ENCODE measurements around the gene OSBPL3. TPM values are rescaled to one million over a fixed set of nuclear protein-coding genes. Genes with fewer than 3 reads are reported as not detected.

Gene OSBPL3
- polyA plus RNA-seq, 1 of the 3 experiments (the other 2 are of a cell fraction), result 23.2 TPM

- TF ChIP-seq, protein P1, sequence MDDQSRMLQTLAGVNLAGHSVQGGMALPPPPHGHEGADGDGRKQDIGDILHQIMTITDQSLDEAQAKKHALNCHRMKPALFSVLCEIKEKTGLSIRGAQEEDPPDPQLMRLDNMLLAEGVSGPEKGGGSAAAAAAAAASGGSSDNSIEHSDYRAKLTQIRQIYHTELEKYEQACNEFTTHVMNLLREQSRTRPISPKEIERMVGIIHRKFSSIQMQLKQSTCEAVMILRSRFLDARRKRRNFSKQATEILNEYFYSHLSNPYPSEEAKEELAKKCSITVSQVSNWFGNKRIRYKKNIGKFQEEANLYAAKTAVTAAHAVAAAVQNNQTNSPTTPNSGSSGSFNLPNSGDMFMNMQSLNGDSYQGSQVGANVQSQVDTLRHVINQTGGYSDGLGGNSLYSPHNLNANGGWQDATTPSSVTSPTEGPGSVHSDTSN (IDR thresholded peaks at IDR 0.05), result peak; percentile 16; the same call in 1 of the 2 replicates
- TF ChIP-seq RCOR1 (IDR thresholded peaks at IDR 0.05; ENCODE audit: low read length) (no peak), MEF2A (IDR thresholded peaks at IDR 0.05; ENCODE audit: borderline replicate concordance, low read depth) (no peak), NFIC (IDR thresholded peaks at IDR 0.05; ENCODE audit: borderline replicate concordance) (no peak), REST (IDR thresholded peaks at IDR 0.05; ENCODE audit: low read depth, low read length) (peak; percentile 15; the same call in 1 of the 2 replicates), FOSL2 (IDR thresholded peaks at IDR 0.05; ENCODE audit: borderline replicate concordance, low read depth) (no peak), EZH2phosphoT487 (IDR thresholded peaks at IDR 0.05; ENCODE audit: borderline replicate concordance, low read depth) (no peak), GATA2 (CRISPR knock-in tag; IDR thresholded peaks at IDR 0.05) (no peak), JUND (IDR thresholded peaks at IDR 0.05) (no peak), ELF1 (IDR thresholded peaks at IDR 0.05) (0 out of 2 replicates have a peak, but pooled peaks have one; percentile 27), RFX5 (IDR thresholded peaks at IDR 0.05; ENCODE audit: low read length) (no peak), FOXJ3 (CRISPR knock-in tag; IDR thresholded peaks at IDR 0.05) (no peak), CHD2 (IDR thresholded peaks at IDR 0.05; ENCODE audit: low read length, partially characterized antibody) (no peak), EP300 (IDR thresholded peaks at IDR 0.05; ENCODE audit: borderline replicate concordance in 1 of 2, low read depth in 1 of 2, low read length in 1 of 2) (peak in 1 of 2 experiments; percentile 8; a peak in 2 of 4 replicates), TCF12 (IDR thresholded peaks at IDR 0.05) (no peak), MXI1 (IDR thresholded peaks at IDR 0.05; ENCODE audit: low read depth, low read length) (0 out of 2 replicates have a peak, but pooled peaks have one; percentile 65), RXRA (IDR thresholded peaks at IDR 0.05; ENCODE audit: borderline replicate concordance, low read depth) (no peak), GABPA (IDR thresholded peaks at IDR 0.05; ENCODE audit: low read depth) (peak; percentile 44)
- TF ChIP-seq, protein P2, sequence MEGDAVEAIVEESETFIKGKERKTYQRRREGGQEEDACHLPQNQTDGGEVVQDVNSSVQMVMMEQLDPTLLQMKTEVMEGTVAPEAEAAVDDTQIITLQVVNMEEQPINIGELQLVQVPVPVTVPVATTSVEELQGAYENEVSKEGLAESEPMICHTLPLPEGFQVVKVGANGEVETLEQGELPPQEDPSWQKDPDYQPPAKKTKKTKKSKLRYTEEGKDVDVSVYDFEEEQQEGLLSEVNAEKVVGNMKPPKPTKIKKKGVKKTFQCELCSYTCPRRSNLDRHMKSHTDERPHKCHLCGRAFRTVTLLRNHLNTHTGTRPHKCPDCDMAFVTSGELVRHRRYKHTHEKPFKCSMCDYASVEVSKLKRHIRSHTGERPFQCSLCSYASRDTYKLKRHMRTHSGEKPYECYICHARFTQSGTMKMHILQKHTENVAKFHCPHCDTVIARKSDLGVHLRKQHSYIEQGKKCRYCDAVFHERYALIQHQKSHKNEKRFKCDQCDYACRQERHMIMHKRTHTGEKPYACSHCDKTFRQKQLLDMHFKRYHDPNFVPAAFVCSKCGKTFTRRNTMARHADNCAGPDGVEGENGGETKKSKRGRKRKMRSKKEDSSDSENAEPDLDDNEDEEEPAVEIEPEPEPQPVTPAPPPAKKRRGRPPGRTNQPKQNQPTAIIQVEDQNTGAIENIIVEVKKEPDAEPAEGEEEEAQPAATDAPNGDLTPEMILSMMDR (IDR thresholded peaks at IDR 0.05), result no peak
- TF ChIP-seq, protein P3, sequence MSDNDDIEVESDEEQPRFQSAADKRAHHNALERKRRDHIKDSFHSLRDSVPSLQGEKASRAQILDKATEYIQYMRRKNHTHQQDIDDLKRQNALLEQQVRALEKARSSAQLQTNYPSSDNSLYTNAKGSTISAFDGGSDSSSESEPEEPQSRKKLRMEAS (IDR thresholded peaks at IDR 0.05; ENCODE audit: low read depth), result peak; percentile 90
- TF ChIP-seq, protein P4, sequence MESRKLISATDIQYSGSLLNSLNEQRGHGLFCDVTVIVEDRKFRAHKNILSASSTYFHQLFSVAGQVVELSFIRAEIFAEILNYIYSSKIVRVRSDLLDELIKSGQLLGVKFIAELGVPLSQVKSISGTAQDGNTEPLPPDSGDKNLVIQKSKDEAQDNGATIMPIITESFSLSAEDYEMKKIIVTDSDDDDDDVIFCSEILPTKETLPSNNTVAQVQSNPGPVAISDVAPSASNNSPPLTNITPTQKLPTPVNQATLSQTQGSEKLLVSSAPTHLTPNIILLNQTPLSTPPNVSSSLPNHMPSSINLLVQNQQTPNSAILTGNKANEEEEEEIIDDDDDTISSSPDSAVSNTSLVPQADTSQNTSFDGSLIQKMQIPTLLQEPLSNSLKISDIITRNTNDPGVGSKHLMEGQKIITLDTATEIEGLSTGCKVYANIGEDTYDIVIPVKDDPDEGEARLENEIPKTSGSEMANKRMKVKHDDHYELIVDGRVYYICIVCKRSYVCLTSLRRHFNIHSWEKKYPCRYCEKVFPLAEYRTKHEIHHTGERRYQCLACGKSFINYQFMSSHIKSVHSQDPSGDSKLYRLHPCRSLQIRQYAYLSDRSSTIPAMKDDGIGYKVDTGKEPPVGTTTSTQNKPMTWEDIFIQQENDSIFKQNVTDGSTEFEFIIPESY (IDR thresholded peaks at IDR 0.05; ENCODE audit: borderline replicate concordance, low read depth), result no peak
Measured at GRCh38 chr7:24756545-24757352, 223.2 kb downstream of the OSBPL3 start (continued).

All from SK-N-SH (cell line).